Measurements from ENCODE around the gene ADORA1. TPM values are rescaled to one million over a fixed set of nuclear protein-coding genes. Genes with fewer than 3 reads are reported as not detected.

Gene ADORA1
- polyA plus RNA-seq, 3 donors: 0.13 to 1.1 TPM; not detected in 1

- no peaks in the 10 kb centered on the region for H3K79me2 ChIP-seq (ENCODE audit: insufficient read depth, low read length)
- no peaks in the 10 kb centered on the region for H4K20me1 ChIP-seq (ENCODE audit: insufficient read depth, low read length)
- H3K27me3 ChIP-seq (ENCODE audit: control insufficient read depth in 2 of 2, insufficient read depth in 2 of 2, low read length in 2 of 2): no peaks in the 10 kb centered on the region
- Mint-ChIP-seq H3K4me3 (peak overlapping the region in 1 of 2 donors; percentile 63), H3K36me3 (no peaks in the 10 kb centered on the region), H3K9me3 (peaks cover 0 to 3% (median 0%) of the 10 kb centered on the region in 7 donors), H3K27me3 (ENCODE audit: low read depth in 3 of 3) (peaks cover 7 to 14% (median 13%) of the 10 kb centered on the region in 3 donors), H3K27ac (peak overlapping the region in 1 of 7 donors; percentile 11), H3K4me1 (peaks cover 54% of the 10 kb centered on the region)
- H3K4me1 ChIP-seq (ENCODE audit: control insufficient read depth in 1 of 2, insufficient read depth in 2 of 2, low read length in 2 of 2): peaks cover 38 to 46% of the 10 kb centered on the region in 2 donors
- WGBS (ENCODE audit: insufficient coverage): 11% methylated on average over 5 of the region's 9 CpGs
- H3K4me3 ChIP-seq (replicated peaks in 1 of 3; ENCODE audit: low read depth in 2 of 3, low read length in 3 of 3): no peak overlapping the region
- intact Hi-C loops (cut with micrococcal nuclease): loop anchor here in 1 of 2 donors (5.0 kb wide), 2 partner anchors 41 to 49 kb away; partner anchors contain the start of gene ADORA1
- no peak overlapping the region for H3K9ac ChIP-seq (ENCODE audit: insufficient read depth, low read length, poor library complexity, severe bottlenecking)
- H3K27ac ChIP-seq (ENCODE audit: low read depth in 1 of 2, low read length in 2 of 2): no peak overlapping the region
- H2AFZ ChIP-seq (ENCODE audit: insufficient read depth, low read depth, low read length, poor library complexity, severe bottlenecking): no peak overlapping the region
- no peaks in the 10 kb centered on the region for H3K36me3 ChIP-seq (replicated peaks in 1 of 2; ENCODE audit: control insufficient read depth in 1 of 2, insufficient read depth in 2 of 2, low read length in 2 of 2)
- peak; percentile 50 to 67 (median 62) for DNase-seq
- no peaks in the 10 kb centered on the region for H3K9me3 ChIP-seq (replicated peaks in 1 of 2; ENCODE audit: control insufficient read depth in 1 of 2, insufficient read depth in 1 of 2, low read length in 2 of 2)
- no peak for TF ChIP-seq CTCF (IDR thresholded peaks at IDR 0.05)
- peak overlapping the region; percentile 10 for H3K4me2 ChIP-seq (replicated peaks; ENCODE audit: extremely low read depth, low read length, poor library complexity, severe bottlenecking)
Observed at GRCh38 chr1:203175827-203176241, 48.3 kb downstream of the ADORA1 start.

- peak overlapping the region in 1 of 2 donors; percentile 63 for H3K4me3 Mint-ChIP-seq
- no peak overlapping the region for H3K27ac Mint-ChIP-seq
- peaks cover 3 to 18% (median 13%) of the 10 kb centered on the region in 3 donors for H3K27me3 Mint-ChIP-seq (ENCODE audit: low read depth in 3 of 3)
- H3K4me3 ChIP-seq (replicated peaks in 1 of 3; ENCODE audit: low read depth in 2 of 3, low read length in 3 of 3): no peak overlapping the region
- DNase-seq: no peak
- H3K4me1 Mint-ChIP-seq: peaks cover 54% of the 10 kb centered on the region
- intact Hi-C loops (cut with micrococcal nuclease): loop anchor here in 1 of 2 donors (5.0 kb wide), 2 partner anchors 41 to 49 kb away; partner anchors contain the start of gene ADORA1
- H3K9me3 ChIP-seq (replicated peaks in 1 of 2; ENCODE audit: control insufficient read depth in 1 of 2, insufficient read depth in 1 of 2, low read length in 2 of 2): no peaks in the 10 kb centered on the region
- no peaks in the 10 kb centered on the region for H3K27me3 ChIP-seq (ENCODE audit: control insufficient read depth in 2 of 2, insufficient read depth in 2 of 2, low read length in 2 of 2)
- no peaks in the 10 kb centered on the region for H3K9me3 Mint-ChIP-seq
- no peaks in the 10 kb centered on the region for H3K36me3 Mint-ChIP-seq
- peaks cover 38 to 46% of the 10 kb centered on the region in 2 donors for H3K4me1 ChIP-seq (ENCODE audit: control insufficient read depth in 1 of 2, insufficient read depth in 2 of 2, low read length in 2 of 2)
- H3K27ac ChIP-seq (ENCODE audit: low read depth in 1 of 2, low read length in 2 of 2): no peak overlapping the region
- no peaks in the 10 kb centered on the region for H3K79me2 ChIP-seq (ENCODE audit: insufficient read depth, low read length)
- whole genome bisulfite sequencing (ENCODE audit: insufficient coverage): 93% methylated on average over 5 of the region's 9 CpGs
- no peak overlapping the region for H2AFZ ChIP-seq (ENCODE audit: insufficient read depth, low read depth, low read length, poor library complexity, severe bottlenecking)
- H3K9ac ChIP-seq (ENCODE audit: insufficient read depth, low read length, poor library complexity, severe bottlenecking): no peak overlapping the region
- no peak for TF ChIP-seq CTCF (IDR thresholded peaks at IDR 0.05)
- H4K20me1 ChIP-seq (ENCODE audit: insufficient read depth, low read length): no peaks in the 10 kb centered on the region
- no peaks in the 10 kb centered on the region for H3K36me3 ChIP-seq (replicated peaks in 1 of 2; ENCODE audit: control insufficient read depth in 1 of 2, insufficient read depth in 2 of 2, low read length in 2 of 2)
- no peak overlapping the region for H3K4me2 ChIP-seq (replicated peaks; ENCODE audit: extremely low read depth, low read length, poor library complexity, severe bottlenecking)
Observed at GRCh38 chr1:203176273-203177035, 48.9 kb downstream of the ADORA1 start.

Data from CD14-positive monocyte (primary cell).